H1 (cell line): ENCODE measurements around the gene C19orf18. TPM values are rescaled to one million over a fixed set of nuclear protein-coding genes. Genes with fewer than 3 reads are reported as not detected.
A peak's percentile ranks its signal among the peaks of the same experiment; 100 is the strongest.

Source experiments
- CTCF ChIA-PET: fragments of 300-600 bp; sonication (Branson Sonifier 250); formaldehyde crosslinking; loops from one replicate; lab custom pipeline; 2021; ENCODE audit not compliant: partially characterized antibody; lab: Charles Lee
- POLR2A ChIA-PET: fragments of 300-600 bp; sonication (Branson Sonifier 250); formaldehyde crosslinking; loops from one replicate; lab custom pipeline; 2021; ENCODE audit warnings: inconsistent platforms; ENCODE audit not compliant: partially characterized antibody; lab: Charles Lee
- DNase-seq, 2 experiments: peaks; one replicate each; pipeline versions ENCODE4 v3.0.0 to v3.0.0-alpha.2; 2010 to 2022; ENCODE audit warnings: low spot score in 2 of 2, low read depth in 1 of 2, mixed read lengths in 1 of 2
- FAIRE-seq: peaks from 2 replicates; lab custom pipeline; 2011; peaks lifted over from hg19 to GRCh38; lab: Jason Lieb, UNC
- H2AFZ ChIP-seq: 2 replicates; pipeline ENCODE4 v1.8.1; 2012; ENCODE audit warnings: low read length, inconsistent platforms
- H2AK5ac ChIP-seq: 2 replicates; pipeline ENCODE4 v1.6.1; 2013; ENCODE audit warnings: low read depth, low read length
- H2BK120ac ChIP-seq: replicated peaks from 2 replicates; pipeline ENCODE3; 2013; ENCODE audit warnings: low read depth, low read length, inconsistent platforms
- H2BK12ac ChIP-seq: 2 replicates; pipeline ENCODE4 v1.6.1; 2013; ENCODE audit warnings: low read depth, low read length
- H2BK15ac ChIP-seq: 2 replicates; pipeline ENCODE4 v1.6.1; 2013; ENCODE audit warnings: low read length
- H2BK20ac ChIP-seq: 2 replicates; pipeline ENCODE4 v1.6.1; 2013; ENCODE audit warnings: low read length
- H2BK5ac ChIP-seq: 2 replicates; pipeline ENCODE4 v1.6.1; 2013; ENCODE audit warnings: low read depth, low read length
- H3K14ac ChIP-seq: 2 replicates; pipeline ENCODE4 v1.6.1; 2013; ENCODE audit warnings: inconsistent platforms; ENCODE audit not compliant: insufficient read length
- H3K18ac ChIP-seq: 2 replicates; pipeline ENCODE4 v1.6.1; 2013; ENCODE audit warnings: low read length; ENCODE audit errors: extremely low read depth
- H3K23ac ChIP-seq: 2 replicates; pipeline ENCODE4 v1.6.1; 2013; ENCODE audit warnings: inconsistent platforms; ENCODE audit not compliant: insufficient read length
- H3K23me2 ChIP-seq: 2 replicates; pipeline ENCODE4 v1.6.1; 2013; ENCODE audit warnings: low read depth, low read length
- H3K27ac ChIP-seq: 2 replicates; pipeline ENCODE4 v1.6.1; 2011; ENCODE audit warnings: low read depth, low read length, inconsistent platforms
- H3K27me3 ChIP-seq, 4 experiments: replicated peaks in 1 of 4; 1 replicate in 1 of 4; 2 replicates in 3 of 4; pipeline versions ENCODE4 v1.6.1 to v1.8.1; 2011 to 2013; ENCODE audit warnings: low read length in 3 of 4, mild to moderate bottlenecking in 3 of 4, inconsistent platforms in 2 of 4, mixed read lengths in 2 of 4, moderate library complexity in 1 of 4; ENCODE audit not compliant: control insufficient read depth in 3 of 4, insufficient read depth in 3 of 4; ENCODE audit errors: extremely low read depth in 1 of 4
- H3K36me3 ChIP-seq, 4 experiments: 2 replicates each; pipeline versions ENCODE4 v1.6.1 to v1.8.1; 2011 to 2013; ENCODE audit warnings: mild to moderate bottlenecking in 4 of 4, low read length in 3 of 4, moderate library complexity in 2 of 4, control low read depth in 1 of 4, inconsistent platforms in 1 of 4; ENCODE audit not compliant: insufficient read depth in 4 of 4, control insufficient read depth in 2 of 4
- H3K4ac ChIP-seq: replicated peaks from 2 replicates; pipeline ENCODE3; 2013; ENCODE audit warnings: low read length, low read depth, mixed read lengths, inconsistent platforms; ENCODE audit not compliant: insufficient read length
- H3K4me1 ChIP-seq, 4 experiments: replicated peaks in 1 of 4; 1 replicate in 1 of 4; 2 replicates in 3 of 4; pipeline versions ENCODE4 v1.6.1 to v1.8.1; 2011 to 2013; ENCODE audit warnings: low read length in 3 of 4, inconsistent platforms in 2 of 4, mixed read lengths in 1 of 4; ENCODE audit not compliant: insufficient read depth in 4 of 4, control insufficient read depth in 3 of 4
- H3K4me2 ChIP-seq, 2 experiments: 2 replicates each; pipeline versions ENCODE4 v1.6.1 to v1.8.1; 2011 to 2013; ENCODE audit warnings: low read depth in 2 of 2, low read length in 2 of 2, control low read depth in 1 of 2, inconsistent platforms in 1 of 2, mild to moderate bottlenecking in 1 of 2; ENCODE audit not compliant: insufficient read depth in 1 of 2
- H3K4me3 ChIP-seq, 4 experiments: fragments of 200-600, 300-600 bp in 1 of 4; sonication (generic), shearing (Covaris generic), sonication (Bioruptor Twin) in 1 of 4; 2 replicates each; pipeline versions ENCODE4 v1.5.1 to v1.8.1; 2011 to 2016; ENCODE audit warnings: low read length in 4 of 4, low read depth in 3 of 4, control low read depth in 2 of 4, inconsistent platforms in 2 of 4, mild to moderate bottlenecking in 2 of 4, mixed read lengths in 1 of 4, moderate library complexity in 1 of 4; ENCODE audit not compliant: insufficient read depth in 2 of 4; ENCODE audit errors: extremely low read depth in 1 of 4
- H3K56ac ChIP-seq: replicated peaks from 2 replicates; pipeline ENCODE3; 2013; ENCODE audit warnings: low read depth, mild to moderate bottlenecking, mixed read lengths, low read length, inconsistent platforms; ENCODE audit not compliant: insufficient read length
- H3K79me1 ChIP-seq: 2 replicates; pipeline ENCODE4 v1.6.1; 2013; ENCODE audit warnings: low read depth, low read length, control low read depth
- H3K79me2 ChIP-seq, 2 experiments: 2 replicates each; pipeline versions ENCODE4 v1.6.1 to v1.8.1; 2012 to 2013; ENCODE audit warnings: low read length in 2 of 2, mild to moderate bottlenecking in 2 of 2, inconsistent platforms in 1 of 2; ENCODE audit not compliant: insufficient read depth in 2 of 2, control insufficient read depth in 1 of 2
- H3K9ac ChIP-seq, 4 experiments: replicated peaks in 1 of 4; 1 replicate in 1 of 4; 2 replicates in 3 of 4; pipeline versions ENCODE4 v1.6.1 to v1.8.1; 2011 to 2013; ENCODE audit warnings: low read depth in 3 of 4, low read length in 3 of 4, control low read depth in 2 of 4, mild to moderate bottlenecking in 2 of 4, moderate library complexity in 2 of 4, inconsistent platforms in 1 of 4; ENCODE audit errors: extremely low read depth in 1 of 4
- H3K9me3 ChIP-seq, 2 experiments: 2 replicates each; pipeline versions ENCODE4 v1.6.1 to v1.8.1; 2012 to 2013; ENCODE audit warnings: mild to moderate bottlenecking in 2 of 2, moderate library complexity in 2 of 2, control low read depth in 1 of 2, inconsistent platforms in 1 of 2, low read depth in 1 of 2, low read length in 1 of 2, mixed read lengths in 1 of 2; ENCODE audit not compliant: insufficient read depth in 2 of 2
- H4K20me1 ChIP-seq, 2 experiments: replicated peaks in 1 of 2; 2 replicates each; pipeline versions ENCODE3 to v1.8.1; 2011 to 2013; ENCODE audit warnings: inconsistent platforms in 2 of 2, low read length in 2 of 2, mild to moderate bottlenecking in 1 of 2; ENCODE audit not compliant: insufficient read depth in 2 of 2, control insufficient read depth in 1 of 2
- H4K5ac ChIP-seq: 2 replicates; pipeline ENCODE4 v1.6.1; 2013; ENCODE audit warnings: low read length, low read depth, mixed read lengths, inconsistent platforms; ENCODE audit not compliant: insufficient read length
- H4K8ac ChIP-seq: 2 replicates; pipeline ENCODE4 v1.8.0; 2013; ENCODE audit warnings: mild to moderate bottlenecking, moderate library complexity, low read length, inconsistent platforms; ENCODE audit not compliant: insufficient read depth; ENCODE audit errors: extremely low read depth
- H4K91ac ChIP-seq: replicated peaks from 2 replicates; pipeline ENCODE3; 2013; ENCODE audit warnings: low read length, mixed read lengths, inconsistent platforms; ENCODE audit not compliant: insufficient read length
- KDM4A ChIP-seq: IDR thresholded peaks from one replicate; pipeline ENCODE4 v1.7.1; 2012; ENCODE audit warnings: low read depth, mild to moderate bottlenecking, moderate library complexity, low read length, inconsistent platforms; ENCODE audit not compliant: severe bottlenecking
- SIRT6 ChIP-seq: IDR thresholded peaks from one replicate; pipeline ENCODE4 v1.7.1; 2012; ENCODE audit warnings: low read length, inconsistent platforms
- SUZ12 ChIP-seq: fragments of 200-600 bp; sonication (generic); IDR thresholded peaks from 2 replicates; pipeline ENCODE4 v1.6.1; 2012; ENCODE audit warnings: mild to moderate bottlenecking, inconsistent platforms, low read length, moderate library complexity, mixed read lengths
- WGBS, 2 experiments: shearing (Covaris generic) in 1 of 2; methylation state at CpG; one replicate each; pipeline versions ENCODE4 v1.1.6 to v1.1.7; 2013 to 2015; ENCODE audit warnings: low lambda C conversion rate in 2 of 2, mixed read lengths in 2 of 2, inconsistent platforms in 1 of 2, low coverage in 1 of 2, missing lambda C conversion rate in 1 of 2; ENCODE audit not compliant: insufficient replicate concordance in 2 of 2, insufficient coverage in 1 of 2, insufficient read length in 1 of 2; ENCODE audit errors: extremely low coverage in 1 of 2, missing lambda C conversion rate in 1 of 2; 5-methylcytosine and 5-hydroxymethylcytosine counted together
- polyA plus RNA-seq, 7 experiments: library from polyadenylated mRNA; depleted of rRNA in 3 of 7; stranded (reverse) in 5 of 7; unstranded in 2 of 7; fragments of >200 nt in 5 of 7; fragments of 200-250 nt in 2 of 7; gene quantifications; 1 replicate in 5 of 7; 2 replicates in 1 of 7; 4 replicates in 1 of 7; pipeline versions ENCODE4 v1.2.1 to v1.2.3, GENCODE V29; 2011 to 2013; ENCODE audit warnings: missing spikeins in 2 of 7, mixed read lengths in 2 of 7
- total RNA-seq: library from RNA; stranded (reverse); fragmentation: NEBNext Ultra II Directional; extraction: Animal tissue kit (Norgen Biotek cat#: 25700); gene quantifications from 2 replicates; pipeline ENCODE4 v1.2.1, GENCODE V29; 2021
- TF ChIP-seq, protein P1 (sequence below): IDR thresholded peaks from 2 replicates; pipeline ENCODE4 v1.6.1; 2012; ENCODE audit warnings: low read length, inconsistent platforms
- TF ChIP-seq, protein P2 (sequence below), 3 experiments: IDR thresholded peaks; 1 replicate in 2 of 3; 2 replicates in 1 of 3; pipeline versions ENCODE4 v1.5.1 to v1.6.1; 2011; ENCODE audit warnings: low read length in 3 of 3, mild to moderate bottlenecking in 3 of 3, inconsistent platforms in 2 of 3, low read depth in 1 of 3, moderate library complexity in 1 of 3; ENCODE audit not compliant: insufficient read depth in 1 of 3; ENCODE audit errors: control extremely low read depth in 1 of 3

C19orf18 gene
- total and polyA plus RNA-seq, 2 of the 8 experiments (the other 6 are each of a cell fraction or from before 2014, with no cell fraction given): 0.12 to 0.99 TPM

DNA sequence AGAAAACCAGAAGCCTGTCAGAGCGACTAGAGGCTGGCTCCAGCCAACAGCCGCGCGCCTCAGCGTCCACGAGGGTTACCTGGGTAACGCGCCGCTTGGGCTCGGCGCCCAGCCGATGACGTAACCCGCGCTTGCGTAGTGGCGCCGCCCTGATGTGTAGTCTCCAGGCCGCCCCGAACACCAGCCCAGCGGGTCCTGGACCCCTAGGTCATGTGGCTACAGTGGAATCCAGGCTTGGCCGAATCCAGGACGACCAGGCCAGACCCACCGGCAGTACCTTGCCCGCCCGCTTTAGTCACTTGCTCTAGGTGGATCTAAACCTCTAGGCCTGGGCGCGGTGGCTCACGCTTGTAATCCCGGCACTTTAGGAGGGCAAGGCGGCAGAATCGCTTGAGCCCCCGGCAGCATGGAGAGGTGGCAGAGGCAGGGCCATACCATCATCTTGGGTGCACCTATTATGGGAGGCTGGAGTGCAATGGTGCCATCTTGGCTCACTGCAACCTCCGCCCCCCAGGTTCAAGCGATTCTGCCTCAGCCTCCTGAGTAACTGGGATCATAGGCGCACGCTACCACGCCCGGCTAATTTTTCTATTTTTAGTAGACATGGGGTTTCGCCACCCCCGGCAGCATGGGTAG is 35.5 kb upstream of the C19orf18 start:
- Histone ChIP-seq H3K9me3 (peaks cover 32 to 50% of the 10 kb centered on the region in 2 experiments; a peak in 3 of 4 replicates), H3K79me1 (no peaks in the 10 kb centered on the region), H3K56ac (peak overlapping the region; percentile 59), H3K18ac (peak overlapping the region; percentile 32; the same call in 1 of the 2 replicates), H2BK5ac (0 out of 2 replicates have a peak overlapping the region, but pooled peaks have one; percentile 60), H4K20me1 (peaks cover 0 to 2% of the 10 kb centered on the region in 2 experiments), H2AFZ (no peak overlapping the region), H3K4ac (no peak overlapping the region), H3K9ac (peak overlapping the region in 1 of 4 experiments; percentile 33; a peak in 1 of 7 replicates), H3K36me3 (peaks cover 7 to 43% (median 16%) of the 10 kb centered on the region in 4 experiments), H2BK15ac (no peak overlapping the region), H3K14ac (no peak overlapping the region), H3K23ac (no peak overlapping the region), H4K91ac (no peak overlapping the region), H2BK120ac (no peak overlapping the region), H3K79me2 (no peaks in the 10 kb centered on the region), H3K23me2 (no peaks in the 10 kb centered on the region; the same call in 1 of the 2 replicates), H2BK12ac (no peak overlapping the region), H4K8ac (peak overlapping the region; percentile 97), H3K4me1 (peaks cover 0 to 3% (median 0%) of the 10 kb centered on the region in 4 experiments; a peak in 1 of 7 replicates), H4K5ac (peak overlapping the region; percentile 18), H2BK20ac (no peak overlapping the region), H3K4me3 (peak overlapping the region in 1 of 4 experiments; percentile 12; a peak in 1 of 8 replicates), H3K27ac (no peak overlapping the region), H2AK5ac (no peak overlapping the region), H3K4me2 (peak overlapping the region in 1 of 2 experiments; percentile 31; a peak in 2 of 4 replicates), H3K27me3 (no peaks in the 10 kb centered on the region)
- CTCF ChIA-PET: interaction anchor here (1.3 kb wide), 1 partner anchor 12 kb away, joined by 3 read pairs; no protein-coding TSS in a partner anchor
- WGBS, 2 experiments: 91% methylated on average over 39 of the region's 41 CpGs; no CpG with 5 or more reads in 1 of the 2 experiments
- no peak for FAIRE-seq
- DNase-seq: peak in 1 of 2 experiments; percentile 69
- POLR2A ChIA-PET: interaction anchor here (1.2 to 1.4 kb wide), 4 partner anchors 7 to 49 kb away, joined by 3 to 6 read pairs (median 4); partner anchors contain the start of genes ZNF135 and ZNF606
- TF ChIP-seq SIRT6 (no peak), KDM4A (no peak), SUZ12 (no peak)
- TF ChIP-seq, protein P1, sequence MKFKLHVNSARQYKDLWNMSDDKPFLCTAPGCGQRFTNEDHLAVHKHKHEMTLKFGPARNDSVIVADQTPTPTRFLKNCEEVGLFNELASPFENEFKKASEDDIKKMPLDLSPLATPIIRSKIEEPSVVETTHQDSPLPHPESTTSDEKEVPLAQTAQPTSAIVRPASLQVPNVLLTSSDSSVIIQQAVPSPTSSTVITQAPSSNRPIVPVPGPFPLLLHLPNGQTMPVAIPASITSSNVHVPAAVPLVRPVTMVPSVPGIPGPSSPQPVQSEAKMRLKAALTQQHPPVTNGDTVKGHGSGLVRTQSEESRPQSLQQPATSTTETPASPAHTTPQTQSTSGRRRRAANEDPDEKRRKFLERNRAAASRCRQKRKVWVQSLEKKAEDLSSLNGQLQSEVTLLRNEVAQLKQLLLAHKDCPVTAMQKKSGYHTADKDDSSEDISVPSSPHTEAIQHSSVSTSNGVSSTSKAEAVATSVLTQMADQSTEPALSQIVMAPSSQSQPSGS: no peak
- TF ChIP-seq, protein P2, sequence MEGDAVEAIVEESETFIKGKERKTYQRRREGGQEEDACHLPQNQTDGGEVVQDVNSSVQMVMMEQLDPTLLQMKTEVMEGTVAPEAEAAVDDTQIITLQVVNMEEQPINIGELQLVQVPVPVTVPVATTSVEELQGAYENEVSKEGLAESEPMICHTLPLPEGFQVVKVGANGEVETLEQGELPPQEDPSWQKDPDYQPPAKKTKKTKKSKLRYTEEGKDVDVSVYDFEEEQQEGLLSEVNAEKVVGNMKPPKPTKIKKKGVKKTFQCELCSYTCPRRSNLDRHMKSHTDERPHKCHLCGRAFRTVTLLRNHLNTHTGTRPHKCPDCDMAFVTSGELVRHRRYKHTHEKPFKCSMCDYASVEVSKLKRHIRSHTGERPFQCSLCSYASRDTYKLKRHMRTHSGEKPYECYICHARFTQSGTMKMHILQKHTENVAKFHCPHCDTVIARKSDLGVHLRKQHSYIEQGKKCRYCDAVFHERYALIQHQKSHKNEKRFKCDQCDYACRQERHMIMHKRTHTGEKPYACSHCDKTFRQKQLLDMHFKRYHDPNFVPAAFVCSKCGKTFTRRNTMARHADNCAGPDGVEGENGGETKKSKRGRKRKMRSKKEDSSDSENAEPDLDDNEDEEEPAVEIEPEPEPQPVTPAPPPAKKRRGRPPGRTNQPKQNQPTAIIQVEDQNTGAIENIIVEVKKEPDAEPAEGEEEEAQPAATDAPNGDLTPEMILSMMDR (IDR thresholded peaks at IDR 0.05; ENCODE audit: control extremely low read depth in 1 of 3, insufficient read depth in 1 of 3, low read depth in 1 of 3, low read length in 3 of 3): no peak
